HL-60 (cell line): ENCODE data around the gene TPM2.

Experiments used
- CTCF ChIP-seq: IDR thresholded peaks from one replicate; pipeline ENCODE4 v1.5.1; 2011; ENCODE audit warnings: low read length, control low read depth, inconsistent platforms; ENCODE audit not compliant: insufficient read depth
- GABPA ChIP-seq: IDR thresholded peaks from 2 replicates; pipeline ENCODE4 v1.6.1; 2012; ENCODE audit warnings: low read depth
- POLR2AphosphoS5 ChIP-seq: IDR thresholded peaks from 2 replicates; pipeline ENCODE4 v1.6.1; 2012; ENCODE audit warnings: low read depth
- REST ChIP-seq: IDR thresholded peaks from 2 replicates; pipeline ENCODE4 v1.6.1; 2012; ENCODE audit warnings: low read depth; ENCODE audit not compliant: insufficient replicate concordance

DNA sequence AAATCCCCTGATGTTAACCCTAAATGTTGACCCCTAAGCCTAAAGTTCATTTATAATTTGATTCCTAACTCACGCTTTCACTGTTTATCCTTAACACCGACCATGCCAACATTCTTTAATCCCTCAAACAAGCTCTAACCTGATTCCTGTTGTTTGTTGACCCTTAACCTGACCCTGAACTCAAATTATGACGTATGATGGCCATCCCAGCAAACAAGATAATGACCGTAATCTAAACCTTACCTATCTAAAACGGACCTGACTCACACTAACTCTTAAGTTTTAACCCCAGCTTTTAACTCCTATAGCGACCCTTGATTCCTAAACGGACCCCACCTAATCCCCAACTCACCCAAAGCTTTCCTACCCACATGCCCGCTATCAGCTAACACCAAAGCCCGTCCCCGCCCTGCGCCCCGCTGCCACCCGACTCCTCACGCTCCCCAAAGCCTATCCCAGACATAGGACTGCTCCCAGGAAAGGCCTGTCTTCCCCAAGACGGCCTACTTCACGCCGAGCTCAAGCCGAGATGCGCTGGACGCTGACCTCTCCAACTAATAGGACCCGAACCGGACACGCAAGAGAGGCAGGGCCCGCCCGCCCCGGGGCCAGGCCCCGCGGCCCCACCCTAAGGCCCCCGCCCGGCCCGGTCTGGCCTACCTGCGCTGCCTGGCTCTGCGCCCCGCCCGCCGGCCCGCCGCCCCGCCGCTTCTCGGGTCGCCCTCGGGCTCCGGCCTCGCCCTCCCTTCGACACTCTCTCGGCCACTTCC is 41.9 kb upstream of the TPM2 start:
- no peak for TF ChIP-seq CTCF
- TF ChIP-seq GABPA: no peak
- no peak for TF ChIP-seq POLR2AphosphoS5
- TF ChIP-seq REST: no peak
